ENCODE data around the gene UCHL3.

Gene UCHL3

DNA sequence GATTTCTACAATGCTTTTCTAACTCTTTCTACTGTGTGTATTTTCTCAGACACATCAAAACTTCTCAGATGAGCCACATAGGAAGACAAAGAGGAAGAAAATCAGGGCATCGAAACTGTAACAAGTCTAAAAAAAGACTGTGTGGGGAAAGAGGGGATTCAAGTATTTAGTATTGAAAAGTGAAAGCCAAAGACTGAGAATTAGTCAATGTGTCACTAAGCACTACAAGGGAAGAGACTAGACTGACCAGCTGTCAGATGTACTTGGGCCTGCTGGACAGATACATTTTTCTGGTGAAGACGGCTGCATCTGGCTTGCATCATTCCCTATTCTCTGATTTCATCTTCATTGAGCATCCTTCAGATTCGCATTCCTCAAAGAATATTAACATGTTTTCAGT is 37.3 kb upstream of the UCHL3 start:
- TF ChIP-seq CTCF (IDR thresholded peaks at IDR 0.05; ENCODE audit: low read depth, low read length) = no peak
- no peak for DNase-seq (ENCODE audit: extremely low read depth, low read depth)

GRCh38 chr13:75513271-75513670 is 36.3 kb upstream of the UCHL3 start:
- TF ChIP-seq CTCF (IDR thresholded peaks at IDR 0.05; ENCODE audit: low read depth, low read length) = no peak
- no peak for DNase-seq (ENCODE audit: extremely low read depth, low read depth)

DNA sequence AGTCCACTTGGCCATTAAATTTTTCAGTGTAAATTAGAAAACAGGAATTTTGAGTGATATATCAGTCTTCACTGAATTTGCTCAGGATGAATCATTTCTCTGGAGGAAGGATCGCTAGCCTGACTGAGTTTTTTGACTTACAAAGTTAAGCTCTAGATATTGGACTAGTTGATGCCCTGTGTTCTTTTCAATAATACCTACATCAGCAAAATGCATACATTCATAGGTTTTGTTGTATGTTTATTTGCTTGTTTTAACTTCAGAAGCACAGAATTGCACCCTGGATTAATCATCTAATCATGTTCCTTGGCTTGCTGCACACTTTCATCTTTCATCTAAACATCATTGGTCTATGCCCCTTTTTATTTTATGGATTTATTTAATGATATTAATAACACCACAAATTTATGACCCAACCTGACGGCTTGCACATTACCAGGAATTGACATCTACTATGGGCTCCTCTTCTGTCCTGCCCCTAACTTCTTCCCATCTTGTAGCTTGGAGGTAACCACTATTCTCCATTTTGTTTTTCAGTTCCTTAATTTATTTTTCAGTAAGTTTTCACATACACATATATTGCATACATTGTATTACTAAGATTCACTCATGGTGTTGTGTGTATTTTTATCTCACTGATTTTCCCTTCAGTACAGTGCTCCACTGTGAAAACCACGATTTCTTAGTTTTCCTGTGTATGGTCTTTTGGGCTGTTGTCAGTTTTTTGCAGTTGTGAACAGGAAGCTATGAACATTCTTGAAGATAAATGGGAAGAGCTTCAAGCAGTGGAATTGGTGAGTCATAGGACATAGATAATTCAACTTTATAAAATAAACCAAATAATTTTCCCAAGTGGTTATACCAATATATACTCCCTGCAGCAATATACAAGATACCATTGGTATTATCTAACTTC is 35.3 kb upstream of the UCHL3 start:
- no peak for TF ChIP-seq CTCF (IDR thresholded peaks at IDR 0.05; ENCODE audit: low read depth, low read length)
- no peak for DNase-seq (ENCODE audit: extremely low read depth, low read depth)

GRCh38 chr13:75518439-75519088 is 31.0 kb upstream of the UCHL3 start:
- no peak for DNase-seq (ENCODE audit: extremely low read depth, low read depth)
- TF ChIP-seq CTCF (IDR thresholded peaks at IDR 0.05; ENCODE audit: low read depth, low read length) = no peak

GRCh38 chr13:75521956-75522355 is 27.6 kb upstream of the UCHL3 start:
- no peak for TF ChIP-seq CTCF (IDR thresholded peaks at IDR 0.05; ENCODE audit: low read depth, low read length)
- DNase-seq (ENCODE audit: extremely low read depth, low read depth) = no peak

DNA sequence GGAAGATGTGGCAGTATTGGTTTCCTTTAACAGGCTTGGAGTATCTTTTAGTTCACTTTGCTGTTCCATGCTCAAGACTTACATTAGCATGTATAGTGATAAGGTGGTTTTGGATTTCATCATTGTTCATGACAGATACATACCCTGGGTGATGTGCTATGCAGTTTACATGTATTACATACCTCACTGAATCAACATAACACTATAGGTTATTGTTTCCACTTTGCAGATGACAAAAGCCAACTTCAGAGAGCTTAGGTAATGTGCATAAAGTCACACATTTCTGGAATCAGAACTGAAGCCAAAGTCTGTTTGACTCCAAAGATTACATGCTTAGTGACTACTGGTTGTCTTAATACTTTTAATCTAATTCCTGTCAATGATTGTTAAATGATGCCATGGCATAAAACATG is 19.0 kb upstream of the UCHL3 start:
- no peak for TF ChIP-seq CTCF (IDR thresholded peaks at IDR 0.05; ENCODE audit: low read depth, low read length)
- no peak for DNase-seq (ENCODE audit: extremely low read depth, low read depth)

DNA sequence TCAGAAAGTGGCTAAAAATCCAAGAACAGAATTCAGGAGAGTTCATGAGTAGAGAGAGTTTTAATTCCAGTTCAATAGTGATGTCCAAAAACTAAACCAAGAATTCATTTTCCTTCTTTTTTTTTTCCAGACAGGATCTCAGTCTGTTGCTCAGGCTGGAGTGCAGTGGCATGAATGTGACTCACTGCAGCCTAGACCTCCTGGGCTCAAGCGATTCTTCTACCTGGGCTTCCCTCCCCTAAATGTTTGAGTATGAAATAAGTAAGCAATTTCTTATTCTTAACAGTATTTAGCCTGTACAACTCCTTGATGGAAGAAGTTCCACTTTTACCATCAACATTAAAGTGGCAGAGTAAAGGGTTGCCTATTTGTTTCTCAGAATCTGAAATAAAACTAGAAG is 15.7 kb upstream of the UCHL3 start:
- TF ChIP-seq CTCF (IDR thresholded peaks at IDR 0.05; ENCODE audit: low read depth, low read length) = no peak
- no peak for DNase-seq (ENCODE audit: extremely low read depth, low read depth)

Data from AG09319 (cell line).